Vagina (tissue), 2 donors: ENCODE measurements around the gene MSI2.

Source experiments
- POLR2A ChIP-seq, 2 donors: fragments of 450-650 bp; IDR thresholded peaks; one replicate each; pipeline ENCODE4 v1.6.1; 2017; ENCODE audit warnings: antibody characterized with exemption in 2 of 2, mild to moderate bottlenecking in 2 of 2, moderate library complexity in 2 of 2
- TF ChIP-seq, protein P1 (sequence below), 3 experiments: fragments of 450-650 bp in 2 of 3; fragments of 200-600 bp in 1 of 3; sonication (generic) in 1 of 3; IDR thresholded peaks; one replicate each; pipeline ENCODE4 v1.5.1; 2017 to 2019; ENCODE audit warnings: antibody characterized with exemption in 3 of 3, mild to moderate bottlenecking in 2 of 3, moderate library complexity in 2 of 3

DNA sequence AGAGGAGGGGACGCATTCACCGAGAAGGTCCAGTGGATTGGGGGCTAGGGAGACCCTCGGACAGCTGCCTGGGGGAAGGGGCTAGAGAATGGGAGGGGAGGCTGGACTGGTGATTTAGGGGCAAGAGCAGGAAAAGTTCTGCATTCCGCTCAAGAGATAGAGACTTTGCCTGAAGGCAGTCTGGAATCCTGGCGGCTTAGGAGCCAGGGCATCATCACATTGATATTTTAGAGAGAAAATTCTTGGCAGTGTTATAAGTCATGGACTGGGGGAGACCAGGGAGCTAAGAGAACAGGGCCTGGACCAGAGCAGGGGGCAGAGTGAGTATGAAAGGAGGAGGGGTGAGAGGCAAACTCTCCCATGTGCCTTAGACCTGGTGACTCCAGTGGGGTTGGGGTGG is 35.8 kb downstream of the MSI2 start:
- TF ChIP-seq, protein P1, sequence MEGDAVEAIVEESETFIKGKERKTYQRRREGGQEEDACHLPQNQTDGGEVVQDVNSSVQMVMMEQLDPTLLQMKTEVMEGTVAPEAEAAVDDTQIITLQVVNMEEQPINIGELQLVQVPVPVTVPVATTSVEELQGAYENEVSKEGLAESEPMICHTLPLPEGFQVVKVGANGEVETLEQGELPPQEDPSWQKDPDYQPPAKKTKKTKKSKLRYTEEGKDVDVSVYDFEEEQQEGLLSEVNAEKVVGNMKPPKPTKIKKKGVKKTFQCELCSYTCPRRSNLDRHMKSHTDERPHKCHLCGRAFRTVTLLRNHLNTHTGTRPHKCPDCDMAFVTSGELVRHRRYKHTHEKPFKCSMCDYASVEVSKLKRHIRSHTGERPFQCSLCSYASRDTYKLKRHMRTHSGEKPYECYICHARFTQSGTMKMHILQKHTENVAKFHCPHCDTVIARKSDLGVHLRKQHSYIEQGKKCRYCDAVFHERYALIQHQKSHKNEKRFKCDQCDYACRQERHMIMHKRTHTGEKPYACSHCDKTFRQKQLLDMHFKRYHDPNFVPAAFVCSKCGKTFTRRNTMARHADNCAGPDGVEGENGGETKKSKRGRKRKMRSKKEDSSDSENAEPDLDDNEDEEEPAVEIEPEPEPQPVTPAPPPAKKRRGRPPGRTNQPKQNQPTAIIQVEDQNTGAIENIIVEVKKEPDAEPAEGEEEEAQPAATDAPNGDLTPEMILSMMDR (IDR thresholded peaks at IDR 0.05), result no peak
- no peak for TF ChIP-seq POLR2A (IDR thresholded peaks at IDR 0.05)
